Measurements from ENCODE around the gene FBLN1.
"Not testable (repeated sequence)": the region's sequence is repeated elsewhere in the genome, so short reads cannot be mapped to it uniquely, and the experiment has no call there.

FBLN1 gene

GRCh38 chr22:45538281-45538680, 35.6 kb downstream of the FBLN1 start:
- Histone ChIP-seq H3K9me3 (ENCODE audit: control insufficient read depth in 2 of 2, low read length in 2 of 2) (no peaks in the 10 kb centered on the region), H3K27ac (ENCODE audit: low read length) (peak overlapping the region; percentile 74), H3K36me3 (ENCODE audit: control insufficient read depth in 2 of 2, insufficient read depth in 2 of 2, low read length in 2 of 2) (peaks cover 0 to 6% of the 10 kb centered on the region in 2 donors), H3K4me1 (ENCODE audit: control insufficient read depth, insufficient read depth, low read length) (peaks cover 42% of the 10 kb centered on the region), H3K27me3 (ENCODE audit: control insufficient read depth in 1 of 2, insufficient read depth in 2 of 2, low read length in 2 of 2) (no peaks in the 10 kb centered on the region), H3K4me3 (ENCODE audit: low read length in 2 of 2) (peak overlapping the region; percentile 51 to 67), H3K9ac (ENCODE audit: low read length in 2 of 2) (peak overlapping the region in 1 of 2 donors; percentile 21)

- peaks cover 0 to 10% of the 10 kb centered on the region in 2 donors for H3K36me3 ChIP-seq (ENCODE audit: control insufficient read depth in 2 of 2, insufficient read depth in 2 of 2, low read length in 2 of 2)
- no peak overlapping the region for H3K9ac ChIP-seq (ENCODE audit: low read length in 2 of 2)
- no peaks in the 10 kb centered on the region for H3K27me3 ChIP-seq (ENCODE audit: control insufficient read depth in 1 of 2, insufficient read depth in 2 of 2, low read length in 2 of 2)
- H3K4me1 ChIP-seq (ENCODE audit: control insufficient read depth, insufficient read depth, low read length), result peaks cover 26% of the 10 kb centered on the region
- H3K27ac ChIP-seq (ENCODE audit: low read length), result no peak overlapping the region
- no peak overlapping the region for H3K4me3 ChIP-seq (ENCODE audit: low read length in 2 of 2)
- H3K9me3 ChIP-seq (ENCODE audit: control insufficient read depth in 2 of 2, low read length in 2 of 2), result no peaks in the 10 kb centered on the region
Measured at GRCh38 chr22:45540122-45540521, 37.4 kb downstream of the FBLN1 start.

- peaks cover 23% of the 10 kb centered on the region for H3K4me1 ChIP-seq (ENCODE audit: control insufficient read depth, insufficient read depth, low read length)
- H3K27me3 ChIP-seq (ENCODE audit: control insufficient read depth in 1 of 2, insufficient read depth in 2 of 2, low read length in 2 of 2), result no peaks in the 10 kb centered on the region
- no peak overlapping the region for H3K4me3 ChIP-seq (ENCODE audit: low read length in 2 of 2)
- H3K9me3 ChIP-seq (ENCODE audit: control insufficient read depth in 2 of 2, low read length in 2 of 2), result no peaks in the 10 kb centered on the region
- peaks cover 0 to 10% of the 10 kb centered on the region in 2 donors for H3K36me3 ChIP-seq (ENCODE audit: control insufficient read depth in 2 of 2, insufficient read depth in 2 of 2, low read length in 2 of 2)
- H3K27ac ChIP-seq (ENCODE audit: low read length), result no peak overlapping the region
- no peak overlapping the region for H3K9ac ChIP-seq (ENCODE audit: low read length in 2 of 2)
Measured at GRCh38 chr22:45541382-45541979, 38.8 kb downstream of the FBLN1 start.

GRCh38 chr22:45542001-45542520, 39.4 kb downstream of the FBLN1 start:
- Histone ChIP-seq H3K36me3 (ENCODE audit: control insufficient read depth in 2 of 2, insufficient read depth in 2 of 2, low read length in 2 of 2) (peaks cover 0 to 10% of the 10 kb centered on the region in 2 donors), H3K4me3 (ENCODE audit: low read length in 2 of 2) (no peak overlapping the region), H3K27ac (ENCODE audit: low read length) (no peak overlapping the region)

GRCh38 chr22:45542736-45543135, 40.1 kb downstream of the FBLN1 start:
- H3K4me1 ChIP-seq (ENCODE audit: control insufficient read depth, insufficient read depth, low read length), result peaks cover 14% of the 10 kb centered on the region
- H3K27me3 ChIP-seq (ENCODE audit: control insufficient read depth in 1 of 2, insufficient read depth in 2 of 2, low read length in 2 of 2); H3K36me3 ChIP-seq (ENCODE audit: control insufficient read depth in 2 of 2, insufficient read depth in 2 of 2, low read length in 2 of 2); H3K9me3 ChIP-seq (ENCODE audit: control insufficient read depth in 2 of 2, low read length in 2 of 2); H3K4me3 ChIP-seq (ENCODE audit: low read length in 2 of 2); H3K9ac ChIP-seq (ENCODE audit: low read length in 2 of 2); H3K27ac ChIP-seq (ENCODE audit: low read length): not testable (repeated sequence)

More at GRCh38 chr22:45542001-45542520, 39.4 kb downstream of the FBLN1 start:
- Histone ChIP-seq H3K9ac (ENCODE audit: low read length in 2 of 2) (no peak overlapping the region), H3K27me3 (ENCODE audit: control insufficient read depth in 1 of 2, insufficient read depth in 2 of 2, low read length in 2 of 2) (no peaks in the 10 kb centered on the region), H3K9me3 (ENCODE audit: control insufficient read depth in 2 of 2, low read length in 2 of 2) (no peaks in the 10 kb centered on the region), H3K4me1 (ENCODE audit: control insufficient read depth, insufficient read depth, low read length) (peaks cover 20% of the 10 kb centered on the region)

- H3K27ac ChIP-seq (ENCODE audit: low read length), result no peak overlapping the region
- peaks cover 2 to 10% of the 10 kb centered on the region in 2 donors for H3K36me3 ChIP-seq (ENCODE audit: control insufficient read depth in 2 of 2, insufficient read depth in 2 of 2, low read length in 2 of 2)
- peaks cover 12% of the 10 kb centered on the region for H3K4me1 ChIP-seq (ENCODE audit: control insufficient read depth, insufficient read depth, low read length)
- H3K9ac ChIP-seq (ENCODE audit: low read length in 2 of 2), result no peak overlapping the region
- no peaks in the 10 kb centered on the region for H3K27me3 ChIP-seq (ENCODE audit: control insufficient read depth in 1 of 2, insufficient read depth in 2 of 2, low read length in 2 of 2)
- no peak overlapping the region for H3K4me3 ChIP-seq (ENCODE audit: low read length in 2 of 2)
- H3K9me3 ChIP-seq (ENCODE audit: control insufficient read depth in 2 of 2, low read length in 2 of 2), result no peaks in the 10 kb centered on the region
Measured at GRCh38 chr22:45543243-45543642, 40.6 kb downstream of the FBLN1 start.

- no peak overlapping the region for H3K4me3 ChIP-seq (ENCODE audit: low read length in 2 of 2)
- peaks cover 2 to 10% of the 10 kb centered on the region in 2 donors for H3K36me3 ChIP-seq (ENCODE audit: control insufficient read depth in 2 of 2, insufficient read depth in 2 of 2, low read length in 2 of 2)
- H3K9ac ChIP-seq (ENCODE audit: low read length in 2 of 2), result no peak overlapping the region
- H3K27me3 ChIP-seq (ENCODE audit: control insufficient read depth in 1 of 2, insufficient read depth in 2 of 2, low read length in 2 of 2), result no peaks in the 10 kb centered on the region
- H3K27ac ChIP-seq (ENCODE audit: low read length), result no peak overlapping the region
- no peaks in the 10 kb centered on the region for H3K9me3 ChIP-seq (ENCODE audit: control insufficient read depth in 2 of 2, low read length in 2 of 2)
- H3K4me1 ChIP-seq (ENCODE audit: control insufficient read depth, insufficient read depth, low read length), result peaks cover 20% of the 10 kb centered on the region
Measured at GRCh38 chr22:45544588-45545170, 42.0 kb downstream of the FBLN1 start.

- Histone ChIP-seq H3K27me3 (ENCODE audit: control insufficient read depth in 1 of 2, insufficient read depth in 2 of 2, low read length in 2 of 2) (no peaks in the 10 kb centered on the region), H3K9me3 (ENCODE audit: control insufficient read depth in 2 of 2, low read length in 2 of 2) (peaks cover 0 to 6% of the 10 kb centered on the region in 2 donors), H3K9ac (ENCODE audit: low read length in 2 of 2) (no peak overlapping the region), H3K4me3 (ENCODE audit: low read length in 2 of 2) (no peak overlapping the region), H3K27ac (ENCODE audit: low read length) (no peak overlapping the region), H3K36me3 (ENCODE audit: control insufficient read depth in 2 of 2, insufficient read depth in 2 of 2, low read length in 2 of 2) (peaks cover 2 to 9% of the 10 kb centered on the region in 2 donors), H3K4me1 (ENCODE audit: control insufficient read depth, insufficient read depth, low read length) (peaks cover 36% of the 10 kb centered on the region)
Measured at GRCh38 chr22:45546333-45547015, 43.8 kb downstream of the FBLN1 start.

GRCh38 chr22:45547016-45547345, 44.3 kb downstream of the FBLN1 start:
- H3K9ac ChIP-seq (ENCODE audit: low read length in 2 of 2), result no peak overlapping the region
- no peak overlapping the region for H3K27ac ChIP-seq (ENCODE audit: low read length)
- no peaks in the 10 kb centered on the region for H3K27me3 ChIP-seq (ENCODE audit: control insufficient read depth in 1 of 2, insufficient read depth in 2 of 2, low read length in 2 of 2)
- H3K9me3 ChIP-seq (ENCODE audit: control insufficient read depth in 2 of 2, low read length in 2 of 2), result peaks cover 0 to 6% of the 10 kb centered on the region in 2 donors
- H3K4me3 ChIP-seq (ENCODE audit: low read length in 2 of 2), result no peak overlapping the region
- H3K4me1 ChIP-seq (ENCODE audit: control insufficient read depth, insufficient read depth, low read length), result peaks cover 41% of the 10 kb centered on the region
- peaks cover 2 to 8% of the 10 kb centered on the region in 2 donors for H3K36me3 ChIP-seq (ENCODE audit: control insufficient read depth in 2 of 2, insufficient read depth in 2 of 2, low read length in 2 of 2)

GRCh38 chr22:45547731-45548130, 45.0 kb downstream of the FBLN1 start:
- Histone ChIP-seq H3K9ac (ENCODE audit: low read length in 2 of 2) (no peak overlapping the region), H3K4me3 (ENCODE audit: low read length in 2 of 2) (no peak overlapping the region), H3K36me3 (ENCODE audit: control insufficient read depth in 2 of 2, insufficient read depth in 2 of 2, low read length in 2 of 2) (peaks cover 2 to 7% of the 10 kb centered on the region in 2 donors), H3K4me1 (ENCODE audit: control insufficient read depth, insufficient read depth, low read length) (peaks cover 48% of the 10 kb centered on the region), H3K9me3 (ENCODE audit: control insufficient read depth in 2 of 2, low read length in 2 of 2) (peaks cover 0 to 6% of the 10 kb centered on the region in 2 donors), H3K27me3 (ENCODE audit: control insufficient read depth in 1 of 2, insufficient read depth in 2 of 2, low read length in 2 of 2) (no peaks in the 10 kb centered on the region), H3K27ac (ENCODE audit: low read length) (no peak overlapping the region)
